Breast epithelium (tissue), 3 donors: ENCODE measurements around the gene GIN1.
"Not testable (repeated sequence)": the region's sequence is repeated elsewhere in the genome, so short reads cannot be mapped to it uniquely, and the experiment has no call there.

Source experiments
- CTCF ChIP-seq, 3 donors: fragments of 450-650 bp; IDR thresholded peaks; one replicate each; pipeline ENCODE4 v1.5.1; 2016 to 2017; ENCODE audit warnings: antibody characterized with exemption in 3 of 3, mild to moderate bottlenecking in 3 of 3, moderate library complexity in 3 of 3
- POLR2A ChIP-seq: fragments of 450-650 bp; IDR thresholded peaks from one replicate; pipeline ENCODE4 v1.6.1; 2016; ENCODE audit warnings: antibody characterized with exemption, mild to moderate bottlenecking, moderate library complexity

DNA sequence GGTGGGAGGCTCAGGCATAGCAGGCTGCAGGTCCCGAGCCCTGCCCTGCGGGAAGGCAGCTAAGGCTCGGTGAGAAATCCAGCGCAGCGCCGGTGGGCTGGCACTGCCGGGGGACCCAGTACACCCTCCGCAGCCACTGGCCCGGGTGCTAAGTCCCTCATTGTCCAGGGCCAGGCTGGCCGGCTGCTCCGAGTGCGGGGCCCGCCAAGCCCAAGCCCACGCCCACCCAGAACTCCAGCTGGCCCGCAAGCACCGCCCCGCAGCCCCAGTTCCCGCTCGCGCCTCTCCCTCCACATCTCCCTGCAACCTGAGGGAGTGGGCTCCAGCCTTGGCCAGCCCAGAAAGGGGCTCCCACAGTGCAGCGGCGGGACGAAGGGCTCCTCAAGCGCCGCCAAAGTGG, 22.2 kb upstream of the GIN1 start:
- TF ChIP-seq POLR2A; CTCF (IDR thresholded peaks at IDR 0.05): not testable (repeated sequence)
